ENCODE measurements around the gene MACROD2.
A peak's percentile ranks its signal among the peaks of the same experiment; 100 is the strongest.

The MACROD2 gene

DNA sequence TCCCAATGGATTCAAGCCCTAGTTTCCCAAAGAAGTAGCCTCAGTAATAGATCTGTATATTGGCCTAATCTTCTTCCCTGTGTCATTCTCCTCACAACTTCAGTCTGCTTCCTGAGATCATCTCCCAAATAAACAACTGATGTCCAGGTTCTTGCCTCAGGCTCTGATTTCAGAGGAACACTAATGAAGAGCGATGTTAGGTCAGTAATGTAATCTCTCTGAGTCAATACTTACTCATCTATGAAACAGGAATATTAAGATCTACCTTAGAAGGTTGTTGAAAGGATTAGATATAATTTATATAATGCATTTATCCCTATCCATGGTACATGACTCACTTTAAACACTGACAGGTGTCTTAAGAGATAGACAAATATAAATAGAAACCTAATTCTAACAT is 588.1 kb downstream of the MACROD2 start:
- H3K27ac ChIP-seq = peak overlapping the region; percentile 55
- no peak for TF ChIP-seq ZFX (IDR thresholded peaks at IDR 0.05; ENCODE audit: borderline replicate concordance)
- TF ChIP-seq, protein P1, sequence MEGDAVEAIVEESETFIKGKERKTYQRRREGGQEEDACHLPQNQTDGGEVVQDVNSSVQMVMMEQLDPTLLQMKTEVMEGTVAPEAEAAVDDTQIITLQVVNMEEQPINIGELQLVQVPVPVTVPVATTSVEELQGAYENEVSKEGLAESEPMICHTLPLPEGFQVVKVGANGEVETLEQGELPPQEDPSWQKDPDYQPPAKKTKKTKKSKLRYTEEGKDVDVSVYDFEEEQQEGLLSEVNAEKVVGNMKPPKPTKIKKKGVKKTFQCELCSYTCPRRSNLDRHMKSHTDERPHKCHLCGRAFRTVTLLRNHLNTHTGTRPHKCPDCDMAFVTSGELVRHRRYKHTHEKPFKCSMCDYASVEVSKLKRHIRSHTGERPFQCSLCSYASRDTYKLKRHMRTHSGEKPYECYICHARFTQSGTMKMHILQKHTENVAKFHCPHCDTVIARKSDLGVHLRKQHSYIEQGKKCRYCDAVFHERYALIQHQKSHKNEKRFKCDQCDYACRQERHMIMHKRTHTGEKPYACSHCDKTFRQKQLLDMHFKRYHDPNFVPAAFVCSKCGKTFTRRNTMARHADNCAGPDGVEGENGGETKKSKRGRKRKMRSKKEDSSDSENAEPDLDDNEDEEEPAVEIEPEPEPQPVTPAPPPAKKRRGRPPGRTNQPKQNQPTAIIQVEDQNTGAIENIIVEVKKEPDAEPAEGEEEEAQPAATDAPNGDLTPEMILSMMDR (IDR thresholded peaks at IDR 0.05) = no peak

DNA sequence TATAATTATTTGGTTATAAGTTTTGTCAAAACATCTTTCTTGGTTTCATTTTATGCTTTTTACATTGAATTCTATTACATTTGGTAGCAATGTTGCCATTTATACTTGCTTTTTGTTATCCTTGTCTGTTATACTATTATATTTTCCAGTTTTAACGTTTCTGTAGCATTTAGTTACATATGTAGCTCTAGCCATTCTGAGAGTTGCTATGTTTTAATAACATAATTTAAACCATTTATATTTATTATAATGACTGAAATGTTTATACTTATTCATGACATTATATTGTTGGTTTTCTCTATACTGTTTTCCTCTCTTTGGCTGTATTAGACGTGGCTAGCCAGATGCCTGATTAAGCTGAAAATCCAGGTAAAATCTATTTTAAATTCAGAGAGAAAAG is 594.1 kb downstream of the MACROD2 start:
- no peak overlapping the region for H3K27ac ChIP-seq
- TF ChIP-seq ZFX (IDR thresholded peaks at IDR 0.05; ENCODE audit: borderline replicate concordance) = no peak
- TF ChIP-seq, protein P1 (IDR thresholded peaks at IDR 0.05) = no peak

DNA sequence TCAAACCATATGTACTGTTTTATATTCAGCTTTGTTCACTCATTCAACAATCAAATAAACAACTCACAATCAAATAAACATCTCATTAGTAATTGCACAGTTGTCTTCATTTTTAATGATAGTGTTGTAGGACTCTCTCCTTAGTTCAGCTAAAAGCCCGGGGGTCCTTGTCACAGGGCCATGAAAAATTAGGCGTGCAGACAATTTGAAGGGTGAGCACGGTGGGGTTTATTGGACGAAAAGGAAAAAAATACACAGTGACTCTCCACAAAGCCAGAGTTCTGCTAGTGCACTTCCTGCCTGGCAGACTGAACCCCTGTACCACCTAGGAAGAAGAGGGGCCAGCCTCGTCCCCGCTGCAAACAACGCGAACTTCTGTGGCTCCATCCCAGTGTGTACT is 599.7 kb downstream of the MACROD2 start:
- no peak overlapping the region for H3K27ac ChIP-seq
- TF ChIP-seq, protein P1 (IDR thresholded peaks at IDR 0.05) = no peak
- no peak for TF ChIP-seq ZFX (IDR thresholded peaks at IDR 0.05; ENCODE audit: borderline replicate concordance)

DNA sequence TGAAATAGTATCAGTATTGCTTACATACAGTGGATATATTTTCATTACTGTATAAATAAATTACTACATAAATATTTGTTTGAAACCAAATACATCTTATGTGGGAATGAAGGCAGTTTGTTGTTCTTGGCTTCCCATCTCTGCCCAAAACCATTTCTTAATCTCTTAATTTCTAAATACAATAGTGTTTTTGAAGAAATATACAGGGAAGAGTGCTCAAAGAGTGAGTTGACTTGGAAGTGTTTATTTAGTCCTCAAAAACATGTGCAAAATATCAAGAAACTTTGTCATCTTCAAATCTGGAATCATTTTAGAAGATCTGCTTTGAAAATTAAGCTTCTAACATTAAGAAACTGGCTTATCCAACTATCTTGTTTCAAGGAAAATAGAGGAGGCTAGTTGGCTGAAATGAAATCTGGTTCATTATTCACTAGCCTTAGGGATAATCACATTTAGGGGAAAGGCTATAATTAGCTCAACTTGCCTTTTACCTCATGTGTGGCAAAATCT is 601.9 kb downstream of the MACROD2 start:
- no peak for TF ChIP-seq ZFX (IDR thresholded peaks at IDR 0.05; ENCODE audit: borderline replicate concordance)
- TF ChIP-seq, protein P1 (IDR thresholded peaks at IDR 0.05) = no peak
- H3K27ac ChIP-seq = no peak overlapping the region

DNA sequence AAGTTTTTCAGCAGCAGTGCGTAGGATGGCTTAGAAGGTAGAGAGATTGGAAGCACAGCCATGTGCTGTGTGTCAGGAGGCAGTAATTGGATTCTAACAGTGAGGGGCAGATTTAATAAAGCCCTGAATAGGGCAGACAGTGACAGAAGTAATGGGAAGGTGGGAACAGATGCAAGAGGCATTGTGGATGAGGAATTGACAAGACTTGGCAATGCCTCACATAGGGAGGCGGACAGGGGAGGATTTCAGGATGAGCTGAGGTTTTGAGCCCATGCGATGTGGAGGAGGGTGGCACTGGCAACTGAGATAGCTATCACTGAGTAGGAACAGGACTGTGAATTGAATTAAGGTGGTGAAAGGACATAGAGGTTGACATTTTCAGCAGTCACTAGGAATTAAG is 604.3 kb downstream of the MACROD2 start:
- TF ChIP-seq, protein P1 (IDR thresholded peaks at IDR 0.05) = no peak
- TF ChIP-seq ZFX (IDR thresholded peaks at IDR 0.05; ENCODE audit: borderline replicate concordance) = no peak
- H3K27ac ChIP-seq = no peak overlapping the region

DNA sequence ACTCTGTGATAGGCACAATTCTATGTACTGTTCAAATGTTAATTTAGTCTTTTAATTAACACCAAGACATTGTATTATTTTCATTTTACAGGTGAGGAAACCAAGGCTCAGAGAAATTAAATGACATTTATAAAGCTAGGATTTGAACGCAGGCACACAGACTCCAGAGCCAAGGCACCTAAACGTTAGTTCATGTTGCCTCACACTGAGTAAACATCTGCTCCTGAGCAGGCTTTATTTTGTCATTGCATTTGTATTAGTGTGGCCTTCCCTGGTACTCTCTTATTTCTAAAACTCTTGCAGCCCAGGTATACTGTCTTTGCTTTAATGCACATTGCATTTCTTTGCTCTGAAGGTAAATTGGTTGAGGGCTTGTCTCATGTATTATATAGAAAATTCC is 605.2 kb downstream of the MACROD2 start:
- TF ChIP-seq, protein P1 (IDR thresholded peaks at IDR 0.05) = no peak
- no peak for TF ChIP-seq ZFX (IDR thresholded peaks at IDR 0.05; ENCODE audit: borderline replicate concordance)
- H3K27ac ChIP-seq = no peak overlapping the region

DNA sequence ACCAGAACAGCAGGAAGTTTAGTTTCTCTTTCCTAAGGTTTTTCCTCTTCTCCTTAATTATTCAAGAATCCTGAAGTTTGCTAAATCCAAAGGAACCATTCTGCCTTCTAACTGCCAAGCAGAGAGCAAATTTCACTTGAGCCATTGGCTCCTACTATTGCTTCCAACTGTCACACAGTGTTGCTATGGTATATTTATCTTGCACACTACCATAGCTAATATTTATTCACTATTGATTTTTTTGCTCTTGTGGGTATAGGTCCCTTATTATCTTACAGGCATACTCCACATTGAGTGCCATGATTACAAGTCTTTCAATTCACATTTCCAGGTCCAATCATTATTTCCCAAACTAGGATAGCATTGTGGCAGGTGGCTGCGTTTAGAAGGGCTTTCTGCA is 608.8 kb downstream of the MACROD2 start:
- H3K27ac ChIP-seq = no peak overlapping the region
- TF ChIP-seq, protein P1 (IDR thresholded peaks at IDR 0.05) = no peak
- TF ChIP-seq ZFX (IDR thresholded peaks at IDR 0.05; ENCODE audit: borderline replicate concordance) = no peak
